Stimulated activated CD4-positive, alpha-beta T cell treated with anti-CD3 and anti-CD28 coated beads, Interleukin-2, amount 100 ng/mL, for 4 hours (primary cell): ENCODE results near the gene MAN1A1.

Source experiments
- DNase-seq: peaks from one replicate; pipeline ENCODE4 v3.0.0-alpha.2; 2020; ENCODE audit warnings: low read depth

MAN1A1 gene

GRCh38 chr6:119233312-119233984 lies 116.1 kb downstream of the MAN1A1 start:
- no peak for DNase-seq

GRCh38 chr6:119231394-119231793 lies 118.2 kb downstream of the MAN1A1 start:
- DNase-seq, result no peak

GRCh38 chr6:119230160-119230559 lies 119.4 kb downstream of the MAN1A1 start:
- DNase-seq, result no peak

- no peak for DNase-seq
These were observed 122.2 kb downstream of the MAN1A1 start for GRCh38 chr6:119227377-119227776.

GRCh38 chr6:119226089-119226488 lies 123.5 kb downstream of the MAN1A1 start:
- no peak for DNase-seq

- DNase-seq, result no peak
These were observed 125.4 kb downstream of the MAN1A1 start for GRCh38 chr6:119224095-119224701.

GRCh38 chr6:119220452-119220851 lies 129.1 kb downstream of the MAN1A1 start:
- no peak for DNase-seq

- no peak for DNase-seq
These were observed 131.0 kb downstream of the MAN1A1 start for GRCh38 chr6:119218548-119218947.

- no peak for DNase-seq
These were observed 133.5 kb downstream of the MAN1A1 start for GRCh38 chr6:119215885-119216590.

- no peak for DNase-seq
These were observed 134.3 kb downstream of the MAN1A1 start for GRCh38 chr6:119215309-119215708.

GRCh38 chr6:119210596-119210995 lies 139.0 kb downstream of the MAN1A1 start:
- no peak for DNase-seq

GRCh38 chr6:119209452-119210205 lies 139.9 kb downstream of the MAN1A1 start:
- no peak for DNase-seq

GRCh38 chr6:119207971-119208725 lies 141.4 kb downstream of the MAN1A1 start:
- no peak for DNase-seq

- DNase-seq, result no peak
These were observed 142.2 kb downstream of the MAN1A1 start for GRCh38 chr6:119207327-119207726.

- DNase-seq, result no peak
These were observed 143.5 kb downstream of the MAN1A1 start for GRCh38 chr6:119205911-119206618.

GRCh38 chr6:119204719-119205118 lies 144.8 kb downstream of the MAN1A1 start:
- DNase-seq, result no peak

GRCh38 chr6:119201480-119201879 lies 148.1 kb downstream of the MAN1A1 start:
- DNase-seq, result no peak

- no peak for DNase-seq
These were observed 148.9 kb downstream of the MAN1A1 start for GRCh38 chr6:119200512-119201175.

GRCh38 chr6:119197271-119197670 lies 152.3 kb downstream of the MAN1A1 start:
- DNase-seq, result no peak

- no peak for DNase-seq
These were observed 152.8 kb downstream of the MAN1A1 start for GRCh38 chr6:119196715-119197114.

GRCh38 chr6:119195848-119196247 lies 153.7 kb downstream of the MAN1A1 start:
- no peak for DNase-seq
